GM23338 (cell line): ENCODE measurements around the gene RMND5A. TPM values are rescaled to one million over a fixed set of nuclear protein-coding genes. Genes with fewer than 3 reads are reported as not detected.
A peak's percentile ranks its signal among the peaks of the same experiment; 100 is the strongest.

ENCODE experiments used
- ATAC-seq: fragments of 200-7000 bp; cut with Tn5 transposase; 3 replicates; pipeline ENCODE4 v1.9.1; 2020
- DNase-seq: peaks from one replicate; pipeline ENCODE4 v3.0.0-alpha.2; 2015; ENCODE audit warnings: low spot score
- H2AFZ ChIP-seq: fragments of 200-600 bp; sonication (generic); 2 replicates; pipeline ENCODE4 v1.8.0; 2016; ENCODE audit warnings: antibody characterized with exemption, mild to moderate bottlenecking, moderate library complexity
- H3F3A ChIP-seq: fragments of 200-600 bp; sonication (generic); replicated peaks from 2 replicates; pipeline ENCODE4 v1.8.0; 2017; ENCODE audit warnings: antibody characterized with exemption, mixed run types, low read depth
- H3K27ac ChIP-seq: fragments of 200-600 bp; sonication (generic); 2 replicates; pipeline ENCODE4 v1.6.1; 2016; ENCODE audit warnings: low read depth
- H3K27me3 ChIP-seq: fragments of 200-600 bp; sonication (generic); 2 replicates; pipeline ENCODE4 v1.8.0; 2016; ENCODE audit warnings: mild to moderate bottlenecking, mixed run types, moderate library complexity; ENCODE audit not compliant: insufficient read depth
- H3K36me3 ChIP-seq: fragments of 200-600 bp; sonication (generic); 2 replicates; pipeline ENCODE4 v1.8.0; 2016; ENCODE audit warnings: mild to moderate bottlenecking; ENCODE audit not compliant: insufficient read depth
- H3K4me1 ChIP-seq: fragments of 200-600 bp; sonication (generic); 2 replicates; pipeline ENCODE4 v1.8.0; 2016; ENCODE audit warnings: mild to moderate bottlenecking, moderate library complexity; ENCODE audit not compliant: insufficient read depth
- H3K4me2 ChIP-seq: fragments of 200-600 bp; sonication (generic); 2 replicates; pipeline ENCODE4 v1.7.1; 2017; ENCODE audit warnings: mixed run types
- H3K4me3 ChIP-seq: fragments of 200-600 bp; sonication (generic); 2 replicates; pipeline ENCODE4 v1.6.1; 2016; ENCODE audit warnings: mixed run types
- H3K79me2 ChIP-seq: fragments of 200-600 bp; sonication (generic); replicated peaks from 2 replicates; pipeline ENCODE4 v1.8.0; 2017; ENCODE audit warnings: mild to moderate bottlenecking; ENCODE audit not compliant: insufficient read depth
- H3K9me2 ChIP-seq: fragments of 200-600 bp; sonication (generic); 2 replicates; pipeline ENCODE4 v1.8.0; 2017; ENCODE audit not compliant: insufficient read depth
- H4K20me1 ChIP-seq: fragments of 200-600 bp; sonication (generic); replicated peaks from 2 replicates; pipeline ENCODE4 v1.8.0; 2017; ENCODE audit warnings: mild to moderate bottlenecking; ENCODE audit not compliant: insufficient read depth
- H3K27ac Mint-ChIP-seq: 2 replicates; pipeline ENCODE4 v1.8.0; 2020; ENCODE audit warnings: inconsistent platforms, mild to moderate bottlenecking, moderate library complexity, mixed read lengths
- H3K27me3 Mint-ChIP-seq: 3 replicates; pipeline ENCODE4 v1.8.0; 2022; ENCODE audit warnings: low read depth, mild to moderate bottlenecking, moderate library complexity, mixed read lengths, inconsistent platforms; ENCODE audit not compliant: insufficient read depth, poor library complexity
- H3K36me3 Mint-ChIP-seq: 3 replicates; pipeline ENCODE4 v1.8.0; 2021; ENCODE audit warnings: low read depth, mild to moderate bottlenecking, inconsistent platforms, moderate library complexity, mixed read lengths
- H3K4me1 Mint-ChIP-seq: 3 replicates; pipeline ENCODE4 v1.8.0; 2020; ENCODE audit warnings: mild to moderate bottlenecking, inconsistent platforms, mixed read lengths
- H3K4me3 Mint-ChIP-seq: 3 replicates; pipeline ENCODE4 v1.8.0; 2021; ENCODE audit warnings: moderate library complexity, mild to moderate bottlenecking, inconsistent platforms, mixed read lengths
- H3K9me3 Mint-ChIP-seq: 3 replicates; pipeline ENCODE4 v1.8.0; 2020; ENCODE audit warnings: moderate library complexity, mild to moderate bottlenecking, inconsistent platforms, mixed read lengths
- CREB1 ChIP-seq: fragments of 250-450 bp; sonication (Bioruptor Pico); IDR thresholded peaks from 2 replicates; pipeline ENCODE4 v1.5.0; 2020; ENCODE audit warnings: low read depth, mild to moderate bottlenecking, moderate library complexity
- EZH2 ChIP-seq: fragments of 200-600 bp; sonication (generic); IDR thresholded peaks from one replicate; pipeline ENCODE4 v1.8.0; 2017; ENCODE audit warnings: antibody characterized with exemption, mild to moderate bottlenecking, low read depth; ENCODE audit not compliant: unreplicated experiment
- EZH2phosphoT487 ChIP-seq: fragments of 200-600 bp; sonication (generic); IDR thresholded peaks from one replicate; pipeline ENCODE4 v1.8.1; 2018; ENCODE audit warnings: antibody characterized with exemption; ENCODE audit not compliant: unreplicated experiment
- NANOG ChIP-seq: IDR thresholded peaks from 2 replicates; pipeline ENCODE4 v1.6.1; 2016; ENCODE audit warnings: antibody characterized with exemption, borderline replicate concordance
- POLR2AphosphoS5 ChIP-seq: IDR thresholded peaks from 2 replicates; pipeline ENCODE4 v1.6.1; 2016; ENCODE audit warnings: antibody characterized with exemption, low read depth
- STAT1 ChIP-seq: IDR thresholded peaks from one replicate; pipeline ENCODE4 v1.6.1; 2016; ENCODE audit warnings: antibody characterized with exemption; ENCODE audit not compliant: unreplicated experiment
- ZNF114 ChIP-seq: fragments of 250-450 bp; sonication (Bioruptor Pico); IDR thresholded peaks from 2 replicates; pipeline ENCODE4 v1.5.0; 2020; ENCODE audit warnings: mild to moderate bottlenecking, moderate library complexity
- ZNF331 ChIP-seq: fragments of 250-450 bp; sonication (Bioruptor Pico); IDR thresholded peaks from 2 replicates; pipeline ENCODE4 v1.5.0; 2020; ENCODE audit warnings: low read depth, mild to moderate bottlenecking, moderate library complexity
- ZNF462 ChIP-seq: fragments of 250-450 bp; sonication (Bioruptor Pico); IDR thresholded peaks from 2 replicates; pipeline ENCODE4 v1.5.0; 2020; ENCODE audit warnings: mild to moderate bottlenecking, moderate library complexity
- polyA plus RNA-seq: library from polyadenylated mRNA; unstranded; fragments of >200 nt; fragmentation: Nextera tagmentation; extraction: Ambion mirVana; gene quantifications from 2 replicates; pipeline ENCODE4 v1.2.1, GENCODE V29; 2016
- total RNA-seq: library from RNA; depleted of rRNA; stranded (reverse); fragments of >200 nt; shearing (Covaris generic); gene quantifications from 2 replicates; pipeline ENCODE4 v1.2.3, GENCODE V29; 2014
- TF ChIP-seq, protein P1 (sequence below): IDR thresholded peaks from 2 replicates; pipeline ENCODE4 v1.6.1; 2016; ENCODE audit warnings: antibody characterized with exemption
- TF ChIP-seq, protein P2 (sequence below), 2 experiments: fragments of 200-600 bp in 1 of 2; sonication (generic) in 1 of 2; conservative IDR thresholded peaks; 2 replicates each; pipeline versions ENCODE4 v1.5.1 to v1.6.1; 2016 to 2017; ENCODE audit warnings: antibody characterized with exemption in 2 of 2, low read depth in 2 of 2, mild to moderate bottlenecking in 2 of 2, moderate library complexity in 1 of 2

Gene RMND5A
- total and polyA plus RNA-seq, 2 experiments from 2014 or later = 24.0 to 87.9 TPM

DNA sequence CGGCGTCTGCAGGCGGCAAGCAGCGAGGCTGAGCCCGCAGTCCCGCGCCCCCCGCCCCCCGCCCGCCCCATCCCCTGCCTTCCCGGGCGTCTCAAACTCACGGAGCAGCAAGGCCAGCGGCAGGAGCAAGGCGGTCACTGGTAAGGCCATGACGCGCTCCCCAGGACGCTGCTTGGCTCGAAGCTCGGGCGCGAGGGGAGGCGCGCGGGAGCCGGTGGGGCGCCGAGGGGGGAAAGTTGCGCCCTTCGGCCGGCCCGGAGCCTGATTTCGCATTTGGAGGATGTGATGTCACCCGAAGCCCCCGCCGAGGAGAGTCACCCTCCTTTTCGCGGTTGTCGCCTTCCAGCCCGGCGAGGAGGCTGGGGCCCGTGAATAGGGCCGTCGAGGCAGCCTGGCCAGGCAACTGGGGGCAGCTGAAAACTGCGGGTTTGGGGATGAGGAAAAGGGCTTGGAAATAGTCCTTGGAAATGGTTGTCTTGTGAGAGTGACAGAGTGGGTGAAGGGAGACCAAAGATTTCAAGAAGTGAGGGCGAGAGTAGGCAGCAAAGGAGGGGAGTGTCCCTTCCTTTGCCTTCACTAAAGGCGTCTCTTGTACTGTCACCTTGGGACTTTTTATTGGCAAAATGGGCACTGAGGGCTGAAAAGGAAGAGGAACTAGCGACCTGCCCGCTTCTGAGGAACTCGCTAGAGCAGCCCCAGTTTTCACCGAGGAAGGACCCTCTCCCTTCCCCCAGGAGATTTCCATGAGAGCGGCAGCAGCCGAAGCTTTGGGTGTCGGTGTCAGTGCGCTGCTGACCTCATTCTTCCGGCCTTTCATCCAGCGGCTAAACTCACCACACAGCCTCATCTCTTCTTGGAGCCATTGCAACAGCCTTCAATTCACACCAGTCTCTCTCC lies 70.8 kb downstream of the RMND5A start, which contains the start of gene CD8A:
TSS of gene CD8A (minus strand) at position 238 of the 897 bp plus-strand sequence. CDS start at position 150, 88 bp downstream.
- no peaks in the 10 kb centered on the region for H4K20me1 ChIP-seq
- peak; percentile 81 for TF ChIP-seq EZH2
- TF ChIP-seq EZH2phosphoT487 = peak; percentile 65
- TF ChIP-seq POLR2AphosphoS5 = no peak
- TF ChIP-seq, protein P1, sequence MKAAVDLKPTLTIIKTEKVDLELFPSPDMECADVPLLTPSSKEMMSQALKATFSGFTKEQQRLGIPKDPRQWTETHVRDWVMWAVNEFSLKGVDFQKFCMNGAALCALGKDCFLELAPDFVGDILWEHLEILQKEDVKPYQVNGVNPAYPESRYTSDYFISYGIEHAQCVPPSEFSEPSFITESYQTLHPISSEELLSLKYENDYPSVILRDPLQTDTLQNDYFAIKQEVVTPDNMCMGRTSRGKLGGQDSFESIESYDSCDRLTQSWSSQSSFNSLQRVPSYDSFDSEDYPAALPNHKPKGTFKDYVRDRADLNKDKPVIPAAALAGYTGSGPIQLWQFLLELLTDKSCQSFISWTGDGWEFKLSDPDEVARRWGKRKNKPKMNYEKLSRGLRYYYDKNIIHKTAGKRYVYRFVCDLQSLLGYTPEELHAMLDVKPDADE = no peak
- no peak for TF ChIP-seq STAT1
- TF ChIP-seq ZNF331 = no peak
- TF ChIP-seq NANOG = no peak
- TF ChIP-seq ZNF462 (CRISPR knock-in tag) = no peak
- no peak for TF ChIP-seq ZNF114 (CRISPR knock-in tag)
- TF ChIP-seq CREB1 (CRISPR knock-in tag) = peak; percentile 30; the same call in 1 of the 2 replicates
- TF ChIP-seq, protein P2, sequence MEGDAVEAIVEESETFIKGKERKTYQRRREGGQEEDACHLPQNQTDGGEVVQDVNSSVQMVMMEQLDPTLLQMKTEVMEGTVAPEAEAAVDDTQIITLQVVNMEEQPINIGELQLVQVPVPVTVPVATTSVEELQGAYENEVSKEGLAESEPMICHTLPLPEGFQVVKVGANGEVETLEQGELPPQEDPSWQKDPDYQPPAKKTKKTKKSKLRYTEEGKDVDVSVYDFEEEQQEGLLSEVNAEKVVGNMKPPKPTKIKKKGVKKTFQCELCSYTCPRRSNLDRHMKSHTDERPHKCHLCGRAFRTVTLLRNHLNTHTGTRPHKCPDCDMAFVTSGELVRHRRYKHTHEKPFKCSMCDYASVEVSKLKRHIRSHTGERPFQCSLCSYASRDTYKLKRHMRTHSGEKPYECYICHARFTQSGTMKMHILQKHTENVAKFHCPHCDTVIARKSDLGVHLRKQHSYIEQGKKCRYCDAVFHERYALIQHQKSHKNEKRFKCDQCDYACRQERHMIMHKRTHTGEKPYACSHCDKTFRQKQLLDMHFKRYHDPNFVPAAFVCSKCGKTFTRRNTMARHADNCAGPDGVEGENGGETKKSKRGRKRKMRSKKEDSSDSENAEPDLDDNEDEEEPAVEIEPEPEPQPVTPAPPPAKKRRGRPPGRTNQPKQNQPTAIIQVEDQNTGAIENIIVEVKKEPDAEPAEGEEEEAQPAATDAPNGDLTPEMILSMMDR (conservative IDR thresholded peaks at IDR 0.05; ENCODE audit: low read depth in 2 of 2) = no peak
- no peaks in the 10 kb centered on the region for H3K9me2 ChIP-seq
- Mint-ChIP-seq H3K9me3 (peaks cover 18% of the 10 kb centered on the region), H3K4me3 (peak within 1 kb of the TSS; percentile 67), H3K27me3 (peaks cover 52% of the 10 kb centered on the region), H3K27ac (no peak within 1 kb of the TSS), H3K36me3 (peaks cover 7% of the 10 kb centered on the region; the same call in 2 of the 3 replicates), H3K4me1 (peaks cover 16% of the 10 kb centered on the region)
- ATAC-seq (peak; percentile 35), DNase-seq (peak; percentile 56)
- peak within 1 kb of the TSS; percentile 82 for H3K4me2 ChIP-seq
- H3K4me1 ChIP-seq = 0 out of 2 replicates have a peak, but pooled peaks cover 5% of the 10 kb centered on the region
- no peaks in the 10 kb centered on the region for H3F3A ChIP-seq
- peak within 1 kb of the TSS; percentile 57 for H3K4me3 ChIP-seq
- H3K36me3 ChIP-seq = no peaks in the 10 kb centered on the region
- peak within 1 kb of the TSS; percentile 89 for H2AFZ ChIP-seq
- H3K79me2 ChIP-seq = no peaks in the 10 kb centered on the region
- peaks cover 66% of the 10 kb centered on the region for H3K27me3 ChIP-seq
- H3K27ac ChIP-seq = no peak within 1 kb of the TSS
